NCI-H460 (cell line): ENCODE measurements around the gene UCN. TPM values are rescaled to one million over a fixed set of nuclear protein-coding genes. Genes with fewer than 3 reads are reported as not detected.
"Not testable (repeated sequence)": the region's sequence is repeated elsewhere in the genome, so short reads cannot be mapped to it uniquely, and the experiment has no call there.

ENCODE experiments used
- DNase-seq: peaks from one replicate; pipeline ENCODE4 v3.0.0-alpha.2; 2016; ENCODE audit warnings: low read depth; ENCODE audit errors: extremely low read depth
- total RNA-seq: library from RNA; depleted of rRNA; stranded (reverse); fragments of >200 nt; shearing (Covaris generic); gene quantifications from 2 replicates; pipeline ENCODE4 v1.2.3, GENCODE V29; 2014

UCN gene
- total RNA-seq, 1 experiment from 2014 or later, result 4.6 TPM

- DNase-seq, result no peak
Observed at GRCh38 chr2:27290549-27290948, 17.7 kb downstream of the UCN start.

GRCh38 chr2:27288610-27289009, 19.6 kb downstream of the UCN start:
- no peak for DNase-seq

GRCh38 chr2:27285481-27285880, 22.8 kb downstream of the UCN start:
- DNase-seq, result no peak

- DNase-seq, result no peak
Observed at GRCh38 chr2:27284996-27285395, 23.2 kb downstream of the UCN start.

GRCh38 chr2:27282892-27283291, 25.4 kb downstream of the UCN start:
- no peak for DNase-seq

GRCh38 chr2:27281855-27282559, 26.2 kb downstream of the UCN start, which contains the start of gene TRIM54:
Gene TRIM54 (plus strand): TSS chr2:27282429. CDS start chr2:27282732, 303 bp downstream.
- DNase-seq, result no peak

- DNase-seq, result no peak
Observed at GRCh38 chr2:27281442-27281841, 26.8 kb downstream of the UCN start.

GRCh38 chr2:27280826-27281225, 27.4 kb downstream of the UCN start:
- DNase-seq, result no peak

- no peak for DNase-seq
Observed at GRCh38 chr2:27278010-27278409, 30.2 kb downstream of the UCN start.

- DNase-seq, result no peak
Observed at GRCh38 chr2:27275211-27276150, 32.8 kb downstream of the UCN start, which contains the start of gene DNAJC5G. Gene DNAJC5G (plus strand): TSS chr2:27275433. CDS start chr2:27276729, 1,296 bp downstream.

- not testable (repeated sequence) for DNase-seq
Observed at GRCh38 chr2:27272537-27273522, 35.4 kb downstream of the UCN start.

GRCh38 chr2:27271631-27272340, 36.5 kb downstream of the UCN start:
- DNase-seq, result no peak

- no peak for DNase-seq
Observed at GRCh38 chr2:27270670-27271069, 37.6 kb downstream of the UCN start.

- no peak for DNase-seq
Observed at GRCh38 chr2:27270131-27270530, 38.1 kb downstream of the UCN start.

GRCh38 chr2:27268296-27268695, 39.9 kb downstream of the UCN start:
- DNase-seq, result not testable (repeated sequence)

GRCh38 chr2:27265536-27265870, 42.7 kb downstream of the UCN start:
- DNase-seq, result no peak

GRCh38 chr2:27264753-27265535, 43.3 kb downstream of the UCN start:
- peak; percentile 66 for DNase-seq

GRCh38 chr2:27264253-27264752, 43.9 kb downstream of the UCN start:
- no peak for DNase-seq
